GM18907 (cell line): Measurements from ENCODE around the gene AKT3.

Source experiments
- ATAC-seq: cut with Tn5 transposase; IDR thresholded peaks from one replicate; pipeline ENCODE4 v1.9.1; 2021; ENCODE audit warnings: mild to moderate bottlenecking, moderate library complexity; ENCODE audit not compliant: unreplicated experiment

AKT3 gene

DNA sequence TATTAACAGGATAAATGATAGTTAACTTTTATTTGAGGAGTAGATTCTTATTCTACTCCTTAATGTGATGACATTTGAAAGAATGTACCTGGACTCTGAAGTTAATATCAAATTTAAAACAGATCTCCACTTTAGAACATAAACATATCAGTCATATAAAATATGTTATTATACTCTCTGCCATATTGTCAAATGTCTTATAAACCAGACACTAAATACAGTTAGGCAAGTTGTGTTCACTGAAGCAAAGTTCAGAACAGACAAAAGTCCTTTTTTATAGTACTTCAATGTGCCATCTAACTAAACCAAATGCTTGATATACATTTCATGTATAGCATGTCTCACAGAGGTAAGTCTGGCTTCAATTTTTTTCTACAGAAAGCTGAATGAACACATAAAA lies 285.2 kb downstream of the AKT3 start:
- ATAC-seq, result no peak

GRCh38 chr1:243563732-243564131 lies 286.3 kb downstream of the AKT3 start:
- no peak for ATAC-seq

DNA sequence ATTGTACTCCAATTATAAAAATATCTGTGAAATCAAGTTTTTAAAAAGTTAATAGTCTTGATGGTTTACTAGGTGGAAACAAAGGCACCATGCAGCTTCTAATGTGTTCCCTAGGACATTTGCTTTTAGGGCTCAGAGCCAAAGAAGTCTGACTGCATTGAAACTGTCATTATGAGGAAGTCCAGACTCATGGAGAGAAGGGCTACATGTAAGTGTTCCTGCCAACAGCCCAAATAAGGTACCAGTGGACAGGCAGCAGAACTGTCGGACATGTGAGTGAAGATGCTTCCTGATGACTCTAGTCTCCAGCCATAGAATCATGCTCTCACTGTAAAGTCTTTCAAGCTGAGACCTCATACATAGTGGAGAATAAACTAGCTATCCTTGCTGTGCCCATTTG lies 287.6 kb downstream of the AKT3 start:
- ATAC-seq, result no peak

- no peak for ATAC-seq
These were observed 288.3 kb downstream of the AKT3 start for GRCh38 chr1:243561588-243562319.

- no peak for ATAC-seq
These were observed 290.4 kb downstream of the AKT3 start for GRCh38 chr1:243559575-243560162.

GRCh38 chr1:243558576-243558975 lies 291.5 kb downstream of the AKT3 start:
- ATAC-seq, result no peak

DNA sequence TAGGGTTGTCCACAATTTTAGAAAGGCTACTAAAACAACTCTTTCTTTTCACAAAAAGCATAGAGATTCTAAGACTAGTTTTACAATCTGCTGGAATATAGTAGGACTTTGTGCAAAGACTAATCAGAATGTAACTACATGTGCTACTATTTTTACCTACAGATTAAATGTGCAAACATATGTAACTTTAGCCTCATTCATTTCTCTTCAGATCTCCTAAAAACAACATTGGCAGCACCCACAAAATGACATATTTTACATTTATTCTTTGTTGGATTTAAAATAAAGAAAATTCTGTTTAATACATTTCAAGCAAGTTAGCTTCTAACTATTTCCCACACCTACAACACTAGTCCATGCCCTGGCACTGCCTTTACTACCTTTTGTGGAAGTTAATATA lies 292.2 kb downstream of the AKT3 start:
- ATAC-seq, result no peak

GRCh38 chr1:243554686-243555085 lies 295.4 kb downstream of the AKT3 start:
- ATAC-seq, result no peak

DNA sequence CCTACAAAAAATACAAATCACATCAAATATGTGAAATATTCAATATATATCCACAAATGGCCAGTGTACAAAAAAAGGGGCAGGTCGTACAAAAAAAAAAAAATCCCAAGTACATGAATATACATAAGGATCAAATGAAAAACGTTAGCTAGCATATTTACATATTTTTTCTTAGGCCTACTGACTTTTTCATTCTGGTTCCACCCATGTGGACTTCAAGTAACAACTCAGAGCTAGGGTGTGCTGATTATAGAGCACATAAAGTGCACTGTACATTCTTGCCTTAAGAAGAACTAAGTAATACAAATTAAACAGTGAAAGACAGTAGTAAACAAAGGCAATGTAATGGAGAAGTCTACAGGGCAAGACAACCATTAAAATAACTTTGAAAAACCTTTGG lies 297.0 kb downstream of the AKT3 start:
- no peak for ATAC-seq

DNA sequence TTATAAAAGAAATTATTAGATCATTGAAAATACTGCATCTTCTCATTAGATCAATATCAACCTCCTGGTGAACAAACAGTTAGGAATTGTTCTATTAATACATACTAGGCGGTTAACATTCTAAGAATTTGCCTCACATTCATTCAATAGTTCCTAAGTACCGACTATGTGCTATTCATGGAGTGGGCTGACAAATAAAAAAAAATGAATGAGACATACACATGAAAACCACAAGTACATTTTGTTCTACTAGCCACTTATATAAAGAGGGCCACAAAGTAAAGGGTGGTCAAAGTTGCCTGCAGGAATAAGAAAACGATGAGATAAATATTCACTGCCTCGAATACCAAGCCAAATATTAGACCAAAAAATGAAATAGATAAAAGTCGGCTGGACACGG lies 299.8 kb downstream of the AKT3 start:
- ATAC-seq, result no peak

GRCh38 chr1:243549791-243550190 lies 300.3 kb downstream of the AKT3 start:
- ATAC-seq, result no peak

DNA sequence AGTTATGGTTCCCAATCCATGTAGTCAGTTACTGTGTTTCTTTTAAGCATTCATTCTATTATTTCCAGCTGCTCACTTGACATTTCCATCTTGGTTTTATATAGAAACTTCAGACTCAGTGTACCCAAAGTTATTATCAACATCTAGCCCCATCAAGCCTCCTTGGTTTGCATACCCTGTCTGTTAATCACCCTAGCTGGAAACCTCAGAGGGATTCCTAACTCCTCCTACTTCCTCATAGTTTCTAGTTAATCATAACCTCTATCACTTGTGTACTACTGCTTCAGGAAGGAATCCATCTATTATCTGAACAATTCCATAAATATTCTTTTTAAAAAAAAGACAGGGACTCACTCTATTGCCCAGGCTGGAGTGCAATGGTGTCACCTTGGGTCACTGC lies 300.9 kb downstream of the AKT3 start:
- ATAC-seq, result no peak

DNA sequence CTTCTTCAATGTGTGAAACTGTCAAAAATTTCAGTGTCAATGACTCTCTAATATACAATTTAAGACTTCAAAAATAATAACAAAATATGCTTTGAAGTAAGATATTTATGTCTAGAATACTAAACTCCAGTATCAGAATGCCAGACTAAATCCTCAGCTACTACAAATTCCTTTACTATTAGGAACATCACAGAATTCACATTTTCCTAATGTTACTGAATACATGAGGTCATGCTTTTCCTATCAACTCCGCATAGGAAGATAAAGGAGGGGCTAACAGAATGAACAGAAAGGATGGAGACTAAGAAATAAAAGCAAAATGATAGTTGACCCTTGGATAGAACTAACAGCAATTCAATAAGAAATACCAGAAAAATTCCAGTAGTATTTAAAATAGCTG lies 301.5 kb downstream of the AKT3 start:
- ATAC-seq, result no peak

DNA sequence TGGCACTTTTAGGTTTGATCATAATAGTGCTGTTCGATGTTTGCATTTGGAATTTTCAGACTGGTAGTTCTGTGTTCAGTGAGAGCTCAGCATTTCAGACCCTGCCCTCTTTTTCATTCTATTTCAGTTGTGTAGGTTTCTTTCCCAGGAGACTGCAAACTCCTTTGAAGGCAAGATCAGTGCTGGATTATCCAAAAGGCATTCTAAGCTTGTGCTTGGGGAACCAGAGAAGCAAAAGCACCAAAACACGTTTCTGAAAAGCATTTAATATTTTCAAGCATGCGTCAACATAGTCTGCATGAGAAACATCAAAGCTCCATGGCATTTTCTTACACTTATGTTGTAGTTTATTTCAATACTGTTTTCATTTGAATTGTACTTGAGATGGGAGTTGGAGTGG lies 302.2 kb downstream of the AKT3 start:
- ATAC-seq, result no peak

DNA sequence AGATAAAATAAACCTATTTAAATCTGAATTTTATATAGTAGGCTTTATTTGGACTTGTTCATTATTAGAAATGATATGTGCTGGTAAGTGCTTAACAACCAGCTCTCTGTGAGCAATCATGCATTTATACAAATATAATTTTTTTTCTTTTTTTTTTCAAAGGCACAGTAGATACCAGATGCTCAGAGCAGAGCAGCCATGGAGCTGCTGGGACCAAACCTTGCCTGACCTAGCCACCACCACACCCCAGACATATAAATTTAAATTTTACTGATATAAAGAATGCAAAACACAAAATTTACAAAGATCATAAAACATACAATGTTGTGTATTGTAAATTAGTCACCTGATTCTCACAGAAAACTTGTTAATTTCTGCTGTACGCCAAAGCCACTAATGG lies 303.6 kb downstream of the AKT3 start:
- no peak for ATAC-seq

- no peak for ATAC-seq
These were observed 306.5 kb downstream of the AKT3 start for GRCh38 chr1:243543501-243543900.

- ATAC-seq, result no peak
These were observed 307.2 kb downstream of the AKT3 start for GRCh38 chr1:243542739-243543415.

DNA sequence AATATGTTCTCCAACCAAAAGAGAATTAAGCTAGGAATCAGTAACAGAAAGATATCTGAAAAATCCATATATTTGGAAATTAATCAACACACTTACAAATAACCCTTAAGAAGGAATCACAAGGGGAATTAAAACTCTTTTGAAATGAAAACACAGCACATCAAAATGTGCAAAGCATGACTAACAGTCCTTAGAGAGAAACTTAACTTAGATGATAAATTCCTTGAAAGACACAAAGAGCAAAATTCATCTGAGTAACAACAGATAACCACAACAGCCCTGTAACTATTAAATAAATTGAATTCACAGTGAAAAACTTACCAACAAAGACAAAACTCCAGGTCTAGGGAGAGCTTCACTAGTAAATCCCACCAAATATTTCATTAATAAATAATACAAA lies 310.4 kb downstream of the AKT3 start:
- ATAC-seq, result no peak

- no peak for ATAC-seq
These were observed 315.0 kb downstream of the AKT3 start for GRCh38 chr1:243535014-243535413.

DNA sequence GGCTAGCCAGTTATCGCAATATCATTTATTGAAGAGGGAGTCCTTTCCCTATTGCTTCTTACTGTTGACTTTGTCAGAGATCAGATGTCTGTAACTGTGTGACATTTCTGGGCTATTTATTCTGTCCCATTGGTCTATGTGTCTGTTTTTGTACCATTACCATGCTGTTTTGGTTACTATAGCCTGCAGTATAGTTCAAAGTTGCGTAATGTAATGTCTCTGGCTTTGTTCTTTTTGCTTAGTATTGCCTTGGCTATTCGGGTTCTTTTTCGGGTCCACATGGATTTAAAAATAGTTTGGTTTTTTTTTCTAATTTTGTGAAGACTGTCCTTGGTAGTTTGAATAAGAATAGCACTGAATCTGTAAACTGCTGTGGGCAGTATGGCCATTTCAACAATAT lies 320.5 kb downstream of the AKT3 start:
- ATAC-seq, result no peak

DNA sequence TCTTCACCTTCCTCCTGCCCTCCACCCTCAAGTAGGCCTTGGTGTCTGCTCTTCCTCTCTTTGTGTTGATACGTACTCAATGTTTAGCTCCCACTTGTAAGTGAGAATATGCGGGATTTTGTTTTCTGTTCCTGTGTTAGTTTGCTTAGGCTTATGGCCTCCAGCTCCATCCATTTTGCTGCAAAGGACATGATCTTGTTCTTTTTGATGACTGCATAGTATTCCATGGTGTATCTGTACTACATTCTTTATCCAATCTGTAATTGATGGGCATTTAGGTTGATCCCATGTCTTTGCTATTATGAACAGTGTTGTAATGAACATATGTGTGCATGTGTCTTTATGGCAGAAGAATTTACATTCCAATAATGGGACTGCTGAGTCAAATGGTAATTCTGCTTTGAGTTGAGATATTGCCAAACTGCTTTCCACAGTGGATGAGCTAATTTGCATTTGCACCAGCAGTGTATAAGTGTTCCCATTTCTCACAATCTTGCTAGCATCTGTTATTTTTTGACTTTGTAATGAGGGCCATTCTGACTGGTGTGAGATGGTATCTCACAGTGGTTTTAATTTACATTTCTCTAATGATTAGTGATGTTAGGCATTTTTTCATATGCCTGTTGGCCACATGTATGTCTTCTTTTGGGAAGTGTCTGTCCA lies 321.5 kb downstream of the AKT3 start:
- ATAC-seq, result no peak

DNA sequence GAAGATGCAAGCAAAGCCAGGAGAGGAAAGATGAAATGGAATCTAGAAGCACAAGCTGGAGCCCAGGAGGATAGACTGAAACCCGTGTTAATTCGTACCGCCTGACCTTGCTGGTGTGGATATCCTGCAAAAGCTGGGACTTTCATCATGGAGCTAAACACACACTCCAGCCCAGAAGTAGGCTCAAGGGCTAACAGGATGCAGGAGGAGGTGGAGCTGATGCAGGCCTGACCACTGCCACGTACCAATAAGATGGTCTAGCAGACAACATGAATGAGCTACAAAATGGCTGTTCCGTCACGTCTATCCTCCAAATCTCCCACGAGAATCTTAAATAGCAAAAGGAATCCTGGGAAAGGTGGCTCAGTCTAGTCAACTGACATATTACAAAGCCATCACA lies 323.9 kb downstream of the AKT3 start:
- ATAC-seq, result no peak
